ENCODE data around the gene CRB2.

- no peak for TF ChIP-seq CTCF (IDR thresholded peaks at IDR 0.05)
- no peak for TF ChIP-seq POLR2A (IDR thresholded peaks at IDR 0.05)
Observed at GRCh38 chr9:123368023-123368422, 12.0 kb downstream of the CRB2 start.
